HG03039 (cell line): ENCODE results near the gene SFI1.
"Not testable (repeated sequence)": the region's sequence is repeated elsewhere in the genome, so short reads cannot be mapped to it uniquely, and the experiment has no call there.

Experiments used
- ATAC-seq: cut with Tn5 transposase; IDR thresholded peaks from one replicate; pipeline ENCODE4 v1.9.1; 2021; ENCODE audit warnings: mild to moderate bottlenecking, moderate library complexity; ENCODE audit not compliant: unreplicated experiment

SFI1 gene

GRCh38 chr22:31629741-31630184 lies 133.4 kb downstream of the SFI1 start:
- ATAC-seq: no peak

GRCh38 chr22:31630331-31631329 lies 134.3 kb downstream of the SFI1 start:
- ATAC-seq: peak; percentile 42

GRCh38 chr22:31631436-31631835 lies 135.1 kb downstream of the SFI1 start:
- ATAC-seq: no peak

- ATAC-seq: no peak
Measured at GRCh38 chr22:31635638-31636306, 139.4 kb downstream of the SFI1 start.

- ATAC-seq: peak; percentile 41
Measured at GRCh38 chr22:31637447-31637890, 141.1 kb downstream of the SFI1 start.

GRCh38 chr22:31637891-31638618 lies 141.7 kb downstream of the SFI1 start:
- ATAC-seq: peak; percentile 25

GRCh38 chr22:31639436-31640039 lies 143.2 kb downstream of the SFI1 start:
- no peak for ATAC-seq

- ATAC-seq: peak; percentile 48
Measured at GRCh38 chr22:31646186-31647019, 150.1 kb downstream of the SFI1 start.

- no peak for ATAC-seq
Measured at GRCh38 chr22:31647066-31647465, 150.7 kb downstream of the SFI1 start.

- no peak for ATAC-seq
Measured at GRCh38 chr22:31647523-31648320, 151.4 kb downstream of the SFI1 start.

- ATAC-seq: no peak
Measured at GRCh38 chr22:31650391-31650790, 154.1 kb downstream of the SFI1 start.

- ATAC-seq: no peak
Measured at GRCh38 chr22:31651664-31652063, 155.3 kb downstream of the SFI1 start.

GRCh38 chr22:31652088-31652487 lies 155.8 kb downstream of the SFI1 start:
- ATAC-seq: no peak

GRCh38 chr22:31652911-31653684 lies 156.8 kb downstream of the SFI1 start:
- ATAC-seq: no peak

GRCh38 chr22:31653944-31654343 lies 157.6 kb downstream of the SFI1 start:
- ATAC-seq: no peak

- ATAC-seq: no peak
Measured at GRCh38 chr22:31654408-31654807, 158.1 kb downstream of the SFI1 start.

- no peak for ATAC-seq
Measured at GRCh38 chr22:31659246-31659645, 162.9 kb downstream of the SFI1 start.

- ATAC-seq: not testable (repeated sequence)
Measured at GRCh38 chr22:31660860-31661341, 164.6 kb downstream of the SFI1 start.
